Hepatocyte (in vitro differentiated cells): ENCODE results near the gene PCBP3. TPM values are rescaled to one million over a fixed set of nuclear protein-coding genes. Genes with fewer than 3 reads are reported as not detected.

Experiments used
- DNase-seq: peaks from one replicate; pipeline ENCODE4 v3.0.0-alpha.2; 2016; ENCODE audit warnings: low spot score
- H2AFZ ChIP-seq: fragments of 200-600 bp; sonication (generic); 2 replicates; pipeline ENCODE4 v1.6.0; 2016; ENCODE audit warnings: antibody characterized with exemption, mild to moderate bottlenecking
- H3K27ac ChIP-seq: fragments of 200-600 bp; sonication (generic); 2 replicates; pipeline ENCODE4 v1.5.1; 2016; ENCODE audit warnings: mild to moderate bottlenecking
- H3K27me3 ChIP-seq: fragments of 200-600 bp; sonication (generic); 2 replicates; pipeline ENCODE4 v1.6.1; 2016
- H3K36me3 ChIP-seq: fragments of 200-600 bp; sonication (generic); replicated peaks from 2 replicates; pipeline ENCODE4 v1.5.1; 2016; ENCODE audit warnings: low read depth; ENCODE audit not compliant: insufficient read depth
- H3K4me1 ChIP-seq: fragments of 200-600 bp; sonication (generic); 2 replicates; pipeline ENCODE4 v1.5.1; 2016; ENCODE audit warnings: mild to moderate bottlenecking, moderate library complexity; ENCODE audit not compliant: insufficient read depth
- H3K4me2 ChIP-seq: fragments of 200-600 bp; sonication (generic); 2 replicates; pipeline ENCODE4 v1.6.0; 2016
- H3K4me3 ChIP-seq: fragments of 200-600 bp; sonication (generic); 2 replicates; pipeline ENCODE4 v1.5.1; 2016; ENCODE audit warnings: mild to moderate bottlenecking
- H3K79me2 ChIP-seq: fragments of 200-600 bp; sonication (generic); 2 replicates; pipeline ENCODE4 v1.6.0; 2017; ENCODE audit warnings: mild to moderate bottlenecking
- H3K9me2 ChIP-seq: fragments of 200-600 bp; sonication (generic); replicated peaks from 2 replicates; pipeline ENCODE4 v1.6.0; 2017; ENCODE audit warnings: mild to moderate bottlenecking; ENCODE audit not compliant: insufficient read depth
- H3K9me3 ChIP-seq: fragments of 200-600 bp; sonication (generic); 2 replicates; pipeline ENCODE4 v1.5.1; 2016; ENCODE audit warnings: low read depth, mild to moderate bottlenecking
- H4K20me1 ChIP-seq: fragments of 200-600 bp; sonication (generic); 2 replicates; pipeline ENCODE4 v1.6.0; 2016; ENCODE audit warnings: mild to moderate bottlenecking; ENCODE audit not compliant: insufficient read depth, poor library complexity, severe bottlenecking
- CTCF ChIP-seq: fragments of 200-600 bp; sonication (generic); IDR thresholded peaks from 2 replicates; pipeline ENCODE4 v1.5.1; 2016; ENCODE audit warnings: antibody characterized with exemption, mild to moderate bottlenecking; ENCODE audit not compliant: poor library complexity
- EZH2 ChIP-seq: fragments of 200-600 bp; sonication (generic); IDR thresholded peaks from 2 replicates; pipeline ENCODE4 v1.6.1; 2016; ENCODE audit warnings: antibody characterized with exemption, mild to moderate bottlenecking, borderline replicate concordance
- EZH2phosphoT487 ChIP-seq: fragments of 200-600 bp; sonication (generic); IDR thresholded peaks from one replicate; pipeline ENCODE4 v1.6.1; 2018; ENCODE audit warnings: antibody characterized with exemption, mild to moderate bottlenecking, low read depth, moderate library complexity; ENCODE audit not compliant: unreplicated experiment, severe bottlenecking
- WGBS: methylation state at CpG from one replicate; pipeline ENCODE4 v1.1.6; 2016; ENCODE audit warnings: low lambda C conversion rate; ENCODE audit errors: missing lambda C conversion rate; 5-methylcytosine and 5-hydroxymethylcytosine counted together
- polyA plus RNA-seq: library from polyadenylated mRNA; unstranded; fragments of >200 nt; fragmentation: Nextera tagmentation; extraction: Ambion mirVana; gene quantifications from 2 replicates; pipeline ENCODE4 v1.2.1, GENCODE V29; 2016
- total RNA-seq: library from RNA; depleted of rRNA; stranded (reverse); fragments of >200 nt; gene quantifications from 2 replicates; pipeline ENCODE4 v1.2.3, GENCODE V29; 2014

The PCBP3 gene
- total and polyA plus RNA-seq, 2 experiments from 2014 or later: 3.1 to 8.8 TPM

DNA sequence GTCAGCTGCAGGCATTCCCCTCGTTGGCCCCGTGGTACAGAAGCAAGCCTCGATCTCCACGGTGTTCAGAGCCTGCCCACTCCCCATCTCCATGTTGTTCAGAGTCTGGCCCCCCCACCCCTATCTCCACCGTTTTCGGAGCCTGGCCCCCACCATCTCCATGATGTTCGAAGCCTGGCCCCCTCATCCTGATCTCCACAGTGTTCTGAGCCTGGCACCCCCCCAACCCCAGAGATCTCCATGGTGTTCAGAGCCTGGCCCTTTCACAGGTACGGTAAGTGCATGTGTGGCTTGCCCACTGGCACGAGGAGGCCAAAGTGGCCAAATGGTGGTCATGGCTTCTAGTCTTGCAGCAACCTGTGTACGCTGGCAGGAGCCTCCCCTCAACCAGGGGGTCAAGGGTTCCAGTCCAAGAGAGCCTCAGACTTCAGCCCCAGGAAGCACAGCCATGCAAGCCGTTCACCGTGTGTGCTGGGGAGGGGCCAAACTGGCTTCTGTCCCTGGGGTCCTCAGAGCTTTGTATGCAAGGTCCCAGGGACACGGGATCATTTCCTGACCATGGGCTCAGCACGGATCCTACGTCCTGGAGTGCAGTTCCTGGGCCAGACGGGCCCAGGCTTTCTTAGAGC lies 13.3 kb upstream of the PCBP3 start:
- H3K4me3 ChIP-seq: no peak overlapping the region
- no peak overlapping the region for H3K27ac ChIP-seq
- 91% methylated on average over 15 of the region's 16 CpGs for WGBS
- H3K9me3 ChIP-seq: no peaks in the 10 kb centered on the region
- H3K79me2 ChIP-seq: no peaks in the 10 kb centered on the region
- TF ChIP-seq EZH2phosphoT487 (no peak), CTCF (no peak), EZH2 (no peak)
- H2AFZ ChIP-seq: no peak overlapping the region
- no peaks in the 10 kb centered on the region for H3K9me2 ChIP-seq
- peak; percentile 1 for DNase-seq
- no peaks in the 10 kb centered on the region for H3K36me3 ChIP-seq
- no peaks in the 10 kb centered on the region for H3K27me3 ChIP-seq
- no peak overlapping the region for H3K4me2 ChIP-seq
- no peaks in the 10 kb centered on the region for H3K4me1 ChIP-seq
- no peaks in the 10 kb centered on the region for H4K20me1 ChIP-seq

DNA sequence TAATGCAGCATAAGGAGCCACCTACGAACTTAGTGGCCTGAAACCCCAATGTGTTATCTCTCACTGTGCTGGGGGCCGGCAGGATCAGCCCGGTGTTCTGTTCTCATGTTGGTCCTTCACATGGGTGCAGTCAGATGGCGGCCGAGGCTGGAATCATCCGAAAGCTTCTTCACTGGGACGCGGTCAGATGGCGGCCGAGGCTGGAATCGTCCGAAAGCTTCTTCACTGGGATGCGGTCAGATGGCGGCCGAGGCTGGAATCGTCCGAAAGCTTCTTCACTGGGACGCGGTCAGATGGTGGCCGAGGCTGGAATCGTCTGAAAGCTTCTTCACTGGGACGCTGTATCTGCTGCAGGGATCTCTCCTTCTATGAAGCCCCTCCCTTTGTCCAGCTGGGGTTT lies 12.6 kb upstream of the PCBP3 start:
- H3K27ac ChIP-seq: no peak overlapping the region
- H3K27me3 ChIP-seq: no peaks in the 10 kb centered on the region
- peak; percentile 1 for DNase-seq
- H4K20me1 ChIP-seq: no peaks in the 10 kb centered on the region
- no peak for TF ChIP-seq EZH2
- no peak for TF ChIP-seq CTCF
- TF ChIP-seq EZH2phosphoT487: no peak
- no peak overlapping the region for H3K4me3 ChIP-seq
- no peaks in the 10 kb centered on the region for H3K9me2 ChIP-seq
- H3K9me3 ChIP-seq: no peaks in the 10 kb centered on the region
- WGBS: 90% methylated on average over 22 of the region's 22 CpGs
- no peak overlapping the region for H3K4me2 ChIP-seq
- no peak overlapping the region for H2AFZ ChIP-seq
- H3K79me2 ChIP-seq: no peaks in the 10 kb centered on the region
- no peaks in the 10 kb centered on the region for H3K36me3 ChIP-seq
- H3K4me1 ChIP-seq: no peaks in the 10 kb centered on the region

DNA sequence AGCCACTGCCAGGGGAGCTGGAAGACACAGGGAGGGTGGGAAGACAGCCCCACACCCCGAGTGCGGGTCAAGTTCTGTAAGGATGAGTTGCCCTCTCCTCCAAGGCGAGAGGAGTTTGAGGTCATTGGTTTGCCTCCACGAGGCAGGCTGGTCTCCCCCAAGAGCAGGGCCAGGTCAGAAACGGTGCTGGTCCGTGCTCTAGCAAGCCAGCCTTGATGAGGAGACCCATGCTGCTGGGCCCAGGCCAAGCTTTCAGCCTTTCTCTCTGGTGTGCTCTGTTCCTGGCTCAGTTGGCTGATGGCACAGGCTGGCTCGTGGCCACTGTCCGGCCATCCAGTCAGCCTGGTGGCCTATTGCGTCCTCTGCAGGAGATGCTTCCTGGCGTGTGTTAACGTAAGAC lies 12.0 kb upstream of the PCBP3 start:
- Histone ChIP-seq H3K9me3 (no peaks in the 10 kb centered on the region), H3K4me3 (no peak overlapping the region), H3K79me2 (no peaks in the 10 kb centered on the region), H3K36me3 (no peaks in the 10 kb centered on the region), H3K27ac (no peak overlapping the region), H3K4me2 (no peak overlapping the region), H2AFZ (no peak overlapping the region), H4K20me1 (no peaks in the 10 kb centered on the region), H3K27me3 (no peaks in the 10 kb centered on the region), H3K4me1 (no peaks in the 10 kb centered on the region), H3K9me2 (no peaks in the 10 kb centered on the region)
- WGBS: 92% methylated on average over 11 of the region's 11 CpGs
- peak; percentile 1 for DNase-seq
- TF ChIP-seq EZH2: no peak

DNA sequence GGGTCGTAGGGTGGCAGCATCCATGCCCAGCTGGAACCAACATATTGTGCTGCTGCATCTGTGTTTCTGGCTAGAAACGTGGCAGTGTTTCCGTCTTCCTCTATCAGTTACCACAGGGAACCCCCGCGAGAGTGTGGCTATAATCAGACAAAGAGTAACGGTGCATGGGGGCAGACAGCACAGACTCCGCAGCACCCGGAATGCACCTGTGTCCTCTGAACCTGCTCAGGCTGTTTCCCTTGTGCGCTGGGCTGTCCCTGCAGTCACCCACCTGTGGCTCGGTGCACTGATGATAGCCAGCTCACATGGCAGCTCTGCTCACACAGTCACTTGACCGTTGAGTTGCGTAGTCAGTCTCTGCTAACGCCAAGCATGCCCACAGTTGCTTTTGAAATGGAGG lies 11.4 kb upstream of the PCBP3 start:
- H3K4me2 ChIP-seq: no peak overlapping the region
- H3K36me3 ChIP-seq: no peaks in the 10 kb centered on the region
- no peak overlapping the region for H3K4me3 ChIP-seq
- no peaks in the 10 kb centered on the region for H3K4me1 ChIP-seq
- no peak overlapping the region for H2AFZ ChIP-seq
- no peaks in the 10 kb centered on the region for H3K9me3 ChIP-seq
- no peaks in the 10 kb centered on the region for H4K20me1 ChIP-seq
- TF ChIP-seq CTCF (no peak), EZH2phosphoT487 (no peak), EZH2 (no peak)
- no peaks in the 10 kb centered on the region for H3K79me2 ChIP-seq
- WGBS: 94% methylated on average over 13 of the region's 13 CpGs
- H3K27me3 ChIP-seq: no peaks in the 10 kb centered on the region
- no peak overlapping the region for H3K27ac ChIP-seq
- no peaks in the 10 kb centered on the region for H3K9me2 ChIP-seq
- DNase-seq: no peak
